NCI-H460 (cell line): ENCODE measurements around the gene PMFBP1. TPM values are rescaled to one million over a fixed set of nuclear protein-coding genes. Genes with fewer than 3 reads are reported as not detected.
A peak's percentile ranks its signal among the peaks of the same experiment; 100 is the strongest.
"Not testable (repeated sequence)": the region's sequence is repeated elsewhere in the genome, so short reads cannot be mapped to it uniquely, and the experiment has no call there.

Source experiments
- DNase-seq: peaks from one replicate; pipeline ENCODE4 v3.0.0-alpha.2; 2016; ENCODE audit warnings: low read depth; ENCODE audit errors: extremely low read depth
- total RNA-seq: library from RNA; depleted of rRNA; stranded (reverse); fragments of >200 nt; shearing (Covaris generic); gene quantifications from 2 replicates; pipeline ENCODE4 v1.2.3, GENCODE V29; 2014

The PMFBP1 gene
- total RNA-seq, 1 experiment from 2014 or later, result 1.4 TPM

DNA sequence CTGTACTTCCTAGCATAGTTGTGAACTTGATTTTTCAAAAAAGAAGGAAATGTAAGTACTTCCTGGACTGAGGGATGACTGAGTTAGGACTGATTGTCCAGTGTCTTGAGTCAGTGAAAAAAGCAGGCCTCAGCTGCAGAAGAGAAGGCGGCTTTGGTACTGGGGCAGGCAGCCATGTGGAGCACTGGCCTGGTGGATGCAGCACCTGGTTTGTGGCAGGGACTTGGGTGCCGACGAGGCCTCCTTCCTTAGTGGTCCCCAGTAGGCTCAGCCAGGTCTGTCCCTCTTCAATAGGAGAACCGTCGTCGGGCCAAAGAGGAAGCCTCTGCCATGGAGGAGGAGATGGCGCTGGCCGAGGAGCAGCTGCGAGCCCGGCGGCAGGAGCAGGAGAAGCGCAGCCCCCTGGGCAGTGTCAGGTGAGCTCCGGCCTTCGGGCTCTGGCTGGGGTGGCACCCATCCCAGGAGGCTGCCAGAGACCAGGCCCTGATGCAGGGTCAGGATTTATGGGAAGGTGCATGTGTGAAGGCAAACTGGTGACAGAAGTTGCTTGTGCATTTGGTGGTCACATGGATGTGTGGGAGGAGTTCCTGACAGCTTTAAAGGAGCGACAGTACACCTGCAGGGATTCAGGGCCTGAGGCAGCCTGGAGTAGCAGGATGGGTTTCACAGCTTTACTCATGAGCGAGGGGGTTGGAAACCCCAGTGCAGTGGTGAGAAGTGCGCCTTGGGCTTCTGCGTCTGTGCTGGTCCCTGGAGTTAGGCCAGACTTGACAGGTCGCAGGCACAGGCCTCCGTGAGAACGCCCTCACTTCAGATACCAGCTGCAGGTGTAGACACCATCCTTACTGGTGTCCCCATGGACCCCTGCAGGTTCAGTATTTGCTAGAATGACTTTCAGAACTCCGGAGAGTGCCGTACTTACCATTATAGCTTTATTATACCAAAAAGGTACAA is 61.0 kb downstream of the PMFBP1 start:
- no peak for DNase-seq

DNA sequence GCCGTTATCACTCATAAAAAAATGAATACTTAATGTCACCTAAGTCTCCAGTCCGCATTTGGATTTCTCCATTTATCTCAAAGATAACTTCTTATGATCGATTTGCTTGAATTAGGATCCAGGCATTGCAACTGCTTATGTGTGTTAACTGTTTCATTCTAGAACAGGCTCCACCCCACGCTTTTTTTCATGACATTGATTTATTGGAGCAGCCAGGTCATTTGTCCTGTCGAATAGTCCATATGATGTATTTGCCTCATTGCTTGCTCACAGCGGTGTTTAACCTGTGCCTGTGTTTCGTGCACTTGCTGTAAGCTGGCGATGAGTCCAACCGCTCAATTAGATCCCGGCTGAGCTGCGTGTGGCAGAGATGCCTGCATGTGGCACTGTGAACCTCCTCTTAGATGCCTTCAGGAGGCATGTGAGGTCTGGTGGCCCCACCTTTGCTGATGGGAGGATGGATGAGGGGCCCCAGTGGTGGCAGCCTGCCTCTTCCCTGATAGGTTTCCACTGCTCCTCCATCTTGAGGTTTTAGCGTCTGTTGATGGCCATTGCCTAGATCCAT is 61.9 kb downstream of the PMFBP1 start:
- no peak for DNase-seq

DNA sequence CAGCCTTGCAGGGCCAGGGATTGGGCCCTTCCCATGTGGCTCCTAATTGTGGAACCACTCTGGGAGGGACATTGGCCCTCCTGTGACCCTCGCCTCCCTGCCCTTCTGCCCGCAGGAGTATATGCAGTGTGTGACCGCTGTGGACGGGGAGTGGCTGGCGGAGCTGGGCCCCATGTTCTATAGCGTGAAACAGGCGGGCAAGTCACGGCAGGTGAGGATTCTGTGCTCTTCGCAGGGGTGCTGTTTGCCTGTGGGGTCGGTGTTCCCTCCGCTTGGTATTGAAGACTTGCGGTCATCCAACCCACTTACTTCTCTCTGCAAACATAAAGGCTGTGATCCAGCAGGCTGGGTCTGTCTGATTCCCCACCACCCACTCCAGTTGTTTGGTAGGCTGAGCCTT is 62.7 kb downstream of the PMFBP1 start:
- DNase-seq, result no peak

DNA sequence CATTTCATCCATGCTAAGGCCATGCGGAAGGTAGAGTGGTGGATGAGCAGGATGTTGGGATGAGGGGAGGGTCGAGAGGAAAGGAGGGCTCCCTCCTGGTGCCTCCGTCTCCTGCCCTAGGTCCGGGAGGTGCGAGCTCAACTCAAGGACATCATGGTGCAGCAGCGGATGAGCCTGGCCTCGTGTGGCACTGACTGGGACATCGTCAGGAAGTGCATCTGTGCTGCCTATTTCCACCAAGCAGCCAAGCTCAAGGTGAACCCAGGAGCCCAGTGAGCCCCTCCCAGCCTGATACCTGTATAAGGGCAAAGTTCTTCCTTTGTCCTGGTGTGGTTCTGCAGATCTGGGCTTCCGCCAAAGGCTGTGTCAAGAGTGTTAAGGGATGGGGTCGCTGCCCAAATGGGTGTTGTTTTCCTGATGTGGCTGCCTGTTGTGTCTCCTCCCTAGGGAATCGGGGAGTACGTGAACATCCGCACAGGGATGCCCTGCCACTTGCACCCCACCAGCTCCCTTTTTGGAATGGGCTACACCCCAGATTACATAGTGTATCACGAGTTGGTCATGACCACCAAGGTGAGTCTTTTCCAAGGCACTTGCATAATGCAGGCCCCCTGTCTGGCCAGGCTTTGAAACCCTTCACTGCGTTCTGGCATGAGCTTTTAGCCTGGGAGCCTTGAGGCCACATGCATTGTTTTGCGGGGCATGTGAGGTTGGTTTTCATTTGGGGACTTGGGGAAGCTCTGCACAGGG is 63.4 kb downstream of the PMFBP1 start:
- no peak for DNase-seq

DNA sequence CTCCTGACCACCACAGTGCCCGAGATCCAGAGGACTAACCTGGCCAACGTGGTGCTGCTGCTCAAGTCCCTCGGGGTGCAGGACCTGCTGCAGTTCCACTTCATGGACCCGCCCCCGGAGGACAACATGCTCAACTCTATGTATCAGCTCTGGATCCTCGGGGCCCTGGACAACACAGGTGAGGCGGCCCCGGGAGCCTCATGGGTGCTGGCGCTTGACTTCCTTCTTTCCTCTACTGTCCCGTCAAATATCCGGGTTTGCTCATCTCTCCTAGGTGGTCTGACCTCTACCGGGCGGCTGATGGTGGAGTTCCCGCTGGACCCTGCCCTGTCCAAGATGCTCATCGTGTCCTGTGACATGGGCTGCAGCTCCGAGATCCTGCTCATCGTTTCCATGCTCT is 64.6 kb downstream of the PMFBP1 start:
- DNase-seq, result no peak

DNA sequence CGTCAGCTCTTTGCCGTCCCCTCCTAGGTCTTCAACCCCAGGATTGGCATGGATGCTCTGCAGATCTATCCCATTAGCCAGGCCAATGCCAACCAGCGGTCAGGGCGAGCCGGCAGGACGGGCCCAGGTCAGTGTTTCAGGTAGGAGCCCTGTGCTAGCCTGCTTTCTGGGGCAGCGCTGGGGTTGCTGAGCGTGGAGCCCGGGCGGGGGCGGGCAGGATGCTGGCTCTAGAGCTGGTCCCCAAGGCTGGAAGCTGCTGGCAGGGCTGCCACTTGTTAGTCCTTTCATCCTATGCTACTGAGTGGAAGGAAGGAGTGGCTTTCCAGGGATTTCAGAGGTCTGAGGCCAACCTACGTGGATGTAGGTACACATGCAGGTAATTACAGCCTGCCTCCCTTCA is 66.0 kb downstream of the PMFBP1 start:
- DNase-seq, result no peak

DNA sequence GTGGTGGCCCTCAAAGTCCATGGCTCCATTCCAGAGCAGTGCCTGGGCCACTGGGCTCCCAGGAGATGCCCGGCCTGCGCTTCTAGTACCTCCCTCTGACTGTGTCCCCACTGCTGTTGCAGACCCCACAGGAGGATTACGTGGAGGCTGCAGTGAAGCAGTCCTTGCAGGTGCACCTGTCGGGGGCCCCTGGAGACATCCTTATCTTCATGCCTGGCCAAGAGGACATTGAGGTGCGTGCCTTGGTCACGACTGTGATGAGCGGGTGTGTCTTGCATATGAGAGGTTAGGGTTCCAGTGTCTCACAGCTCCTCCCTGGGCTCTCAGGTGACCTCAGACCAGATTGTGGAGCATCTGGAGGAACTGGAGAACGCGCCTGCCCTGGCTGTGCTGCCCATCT is 67.0 kb downstream of the PMFBP1 start:
- no peak for DNase-seq

DNA sequence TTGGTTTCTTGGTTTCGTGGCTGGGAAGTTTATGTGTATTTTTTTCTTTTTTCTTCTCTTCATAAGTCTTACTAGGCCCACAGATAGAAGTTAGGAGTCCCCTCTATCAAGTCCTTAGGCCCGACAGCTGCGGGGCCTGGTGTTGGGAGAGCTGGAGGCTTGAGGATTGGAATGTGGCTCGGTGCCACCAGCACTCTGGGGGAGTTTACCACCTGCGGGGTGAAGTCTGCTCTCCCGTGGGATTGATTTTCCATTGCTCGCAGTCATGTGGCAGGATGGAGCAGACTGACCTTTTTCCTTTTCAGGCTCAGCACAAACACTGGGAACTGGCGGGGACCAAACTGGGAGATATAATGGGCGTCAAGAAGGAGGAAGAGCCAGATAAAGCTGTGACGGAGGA is 70.8 kb downstream of the PMFBP1 start:
- no peak for DNase-seq

DNA sequence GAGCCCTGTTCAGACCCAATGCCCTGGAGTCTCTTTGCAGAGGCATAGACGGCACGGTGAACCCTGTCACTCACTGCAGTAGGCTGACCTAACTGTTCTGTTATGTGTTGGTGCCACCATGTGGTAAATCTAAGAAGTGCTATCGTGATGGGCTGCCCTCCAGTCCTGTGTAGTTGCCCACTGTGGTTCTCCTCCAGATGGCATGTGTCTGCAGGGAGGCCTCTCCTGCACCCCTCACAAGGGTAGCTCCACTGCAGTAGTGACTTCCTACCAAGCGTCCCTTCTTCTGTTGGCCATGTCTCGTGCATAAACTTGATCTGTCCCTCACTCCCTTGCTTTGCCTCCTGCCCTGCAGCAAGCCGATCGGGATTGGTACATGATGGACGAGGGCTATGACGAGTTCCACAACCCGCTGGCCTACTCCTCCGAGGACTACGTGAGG is 72.6 kb downstream of the PMFBP1 start:
- peak; percentile 49 for DNase-seq

DNA sequence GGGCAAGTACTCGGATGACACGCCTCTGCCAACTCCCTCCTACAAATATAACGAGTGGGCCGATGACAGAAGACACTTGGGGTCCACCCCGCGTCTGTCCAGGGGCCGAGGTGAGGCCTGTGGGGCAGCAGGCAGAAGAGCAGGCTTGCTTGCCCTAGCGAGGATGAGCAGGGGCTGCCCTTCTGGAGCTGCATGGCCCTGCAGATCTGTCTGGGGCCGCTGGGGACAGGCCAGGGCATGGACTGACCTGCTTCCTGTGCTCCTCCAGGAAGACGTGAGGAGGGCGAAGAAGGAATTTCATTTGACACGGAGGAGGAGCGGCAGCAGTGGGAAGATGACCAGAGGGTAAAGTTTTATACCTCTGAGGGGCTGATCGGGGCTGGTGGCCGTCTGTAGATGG is 73.0 kb downstream of the PMFBP1 start:
- no peak for DNase-seq

DNA sequence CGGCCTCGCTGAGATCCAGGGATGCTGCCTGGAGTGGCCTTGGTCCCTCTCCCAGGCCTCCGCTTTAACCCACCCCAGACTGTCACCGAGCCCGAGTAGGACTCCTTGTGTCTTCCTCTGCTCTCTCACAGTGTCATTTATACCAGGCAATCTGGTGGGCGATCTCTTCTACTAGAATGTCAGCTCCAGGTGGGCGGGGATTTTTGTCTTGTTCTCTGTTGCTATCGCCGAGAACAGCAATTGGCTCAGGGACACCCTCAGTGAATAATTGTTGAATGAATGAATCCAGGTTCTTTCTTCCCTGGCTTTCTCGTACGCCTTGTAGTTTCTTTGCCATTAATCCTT is 77.7 kb downstream of the PMFBP1 start:
- DNase-seq, result no peak

DNA sequence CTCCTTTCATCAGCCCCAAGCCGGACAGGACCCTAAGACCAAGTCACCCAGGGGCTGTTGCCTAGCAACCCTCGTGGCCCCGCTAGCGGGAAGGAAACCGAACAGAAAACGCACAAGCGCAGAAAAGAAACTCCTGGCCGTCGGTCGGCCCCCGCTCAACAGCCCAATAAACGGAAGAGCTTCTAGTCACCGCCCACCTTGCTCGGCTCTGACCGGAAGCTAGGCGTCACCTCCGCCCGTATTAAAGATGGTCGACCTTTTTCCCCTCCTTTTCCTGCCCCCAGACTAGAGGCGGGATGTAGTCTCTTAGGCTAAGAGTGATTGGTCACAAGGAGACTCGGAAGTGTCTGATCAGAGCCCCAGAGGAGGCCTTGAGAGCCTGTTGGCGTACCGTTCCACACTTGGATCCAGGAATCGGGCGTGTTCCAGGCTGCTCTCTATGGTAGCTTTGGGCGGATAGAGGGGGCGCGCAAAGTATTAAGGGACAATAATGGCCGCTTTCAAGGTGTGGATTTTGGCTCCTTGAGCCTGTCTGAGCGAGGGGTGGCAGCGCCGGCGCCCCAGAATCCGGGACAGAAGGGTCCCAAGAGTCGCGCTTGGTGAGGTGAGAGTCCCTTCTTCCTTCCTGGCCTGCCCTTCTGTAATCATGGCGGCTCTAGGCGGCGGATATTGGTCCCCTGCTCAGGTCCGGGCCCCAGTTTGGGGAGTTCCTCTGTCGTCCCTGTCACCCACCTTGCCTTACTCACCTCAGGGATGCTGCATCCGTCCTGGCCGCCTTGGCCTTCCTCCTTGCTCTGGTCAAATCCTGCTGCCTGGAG is 78.3 kb downstream of the PMFBP1 start, which contains the start of the genes DHX38 and TXNL4B:
DHX38 (plus strand) TSS at position 400 of the 818 bp plus-strand sequence. CDS start 2,311 bp downstream, outside the sequence.
TXNL4B (minus strand) TSS at position 173 of the 818 bp plus-strand sequence. CDS start 2,871 bp downstream, outside the sequence.
- peak; percentile 96 for DNase-seq

DNA sequence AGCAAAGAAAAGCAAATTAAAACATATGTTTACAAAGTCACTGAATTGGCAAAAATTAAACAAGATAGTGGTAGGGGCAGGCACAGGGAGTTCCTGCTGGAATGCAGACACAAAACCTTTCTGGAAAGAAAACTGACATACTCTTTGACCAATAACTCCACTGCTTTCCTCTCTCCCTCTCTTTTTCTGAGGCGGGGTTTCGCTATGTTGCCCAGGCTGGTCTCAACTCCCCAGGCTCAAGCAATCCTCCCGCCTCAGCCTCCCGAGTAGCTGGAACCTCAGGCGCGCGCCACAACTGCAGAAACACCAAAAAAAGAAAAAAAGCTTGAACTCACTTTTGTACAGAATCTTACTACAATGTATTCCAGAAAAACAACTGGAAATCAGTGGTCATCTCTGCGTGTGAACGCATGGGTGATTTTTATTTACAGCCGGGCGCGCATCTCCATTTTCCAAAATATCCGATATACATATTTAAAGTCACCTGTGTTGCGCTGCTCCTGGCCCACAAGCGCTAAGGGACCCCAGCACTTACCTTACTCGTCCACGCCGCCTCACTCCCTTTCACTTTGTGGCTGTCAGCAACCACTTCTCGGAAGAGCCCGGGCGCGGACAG is 79.0 kb downstream of the PMFBP1 start:
- DNase-seq, result peak; percentile 17

DNA sequence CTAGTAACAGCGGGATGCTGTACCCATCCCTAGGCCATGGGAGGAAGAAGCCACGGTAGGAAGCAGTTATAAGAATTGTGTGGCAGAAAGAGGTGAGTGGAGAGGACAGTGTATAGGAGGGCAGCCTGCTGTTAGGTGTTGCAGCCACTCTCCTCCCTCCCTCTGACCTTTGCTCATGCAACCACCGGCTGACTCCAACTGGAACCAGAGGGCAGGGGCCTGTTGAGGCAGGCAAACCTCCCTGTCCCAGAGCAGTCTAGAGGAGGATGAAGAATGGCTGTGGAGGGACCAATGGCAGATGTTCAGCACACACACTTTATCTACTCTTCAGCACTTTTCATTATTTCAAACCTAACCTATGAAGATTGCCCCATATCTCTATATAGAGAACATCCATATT is 80.7 kb downstream of the PMFBP1 start:
- DNase-seq, result no peak

DNA sequence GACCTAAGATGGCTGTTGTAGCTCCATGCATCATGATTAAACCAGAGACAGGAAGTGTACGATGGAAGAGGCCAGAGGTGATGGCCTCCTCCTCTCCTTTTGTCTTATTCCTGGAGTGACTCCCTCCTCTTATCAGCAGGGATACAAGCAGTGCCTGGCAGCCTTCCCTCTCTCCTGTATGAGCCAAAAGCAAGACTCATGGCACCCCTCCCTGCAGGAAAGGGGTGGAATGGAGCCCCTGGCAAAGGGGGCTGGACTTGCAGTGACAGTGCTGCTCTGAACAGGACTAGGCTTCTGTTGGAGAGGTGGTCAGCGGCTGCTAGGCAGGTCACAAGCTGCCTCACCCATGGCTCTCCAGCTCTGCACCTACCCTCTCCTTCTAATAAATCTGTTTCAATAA is 87.0 kb downstream of the PMFBP1 start:
- no peak for DNase-seq

DNA sequence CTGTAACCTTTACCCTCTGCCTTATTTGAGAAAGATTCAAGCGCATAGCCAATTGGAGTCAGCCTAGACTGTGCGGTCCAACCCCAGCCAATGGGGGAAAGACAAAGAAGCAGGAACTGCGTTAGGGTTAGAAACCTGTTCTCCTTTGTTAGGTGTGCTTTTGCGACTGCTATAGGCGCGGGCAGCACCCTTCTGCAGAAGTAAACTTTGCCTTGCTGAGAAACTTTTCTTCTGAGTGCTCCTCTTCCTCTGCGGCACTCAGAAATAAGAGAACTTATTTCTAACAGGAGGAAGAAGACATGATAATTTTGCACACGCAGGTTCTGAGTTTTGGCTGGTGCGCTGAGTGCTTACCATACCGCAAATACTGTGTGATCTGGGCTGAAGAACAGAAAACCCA is 87.5 kb downstream of the PMFBP1 start:
- DNase-seq, result no peak

DNA sequence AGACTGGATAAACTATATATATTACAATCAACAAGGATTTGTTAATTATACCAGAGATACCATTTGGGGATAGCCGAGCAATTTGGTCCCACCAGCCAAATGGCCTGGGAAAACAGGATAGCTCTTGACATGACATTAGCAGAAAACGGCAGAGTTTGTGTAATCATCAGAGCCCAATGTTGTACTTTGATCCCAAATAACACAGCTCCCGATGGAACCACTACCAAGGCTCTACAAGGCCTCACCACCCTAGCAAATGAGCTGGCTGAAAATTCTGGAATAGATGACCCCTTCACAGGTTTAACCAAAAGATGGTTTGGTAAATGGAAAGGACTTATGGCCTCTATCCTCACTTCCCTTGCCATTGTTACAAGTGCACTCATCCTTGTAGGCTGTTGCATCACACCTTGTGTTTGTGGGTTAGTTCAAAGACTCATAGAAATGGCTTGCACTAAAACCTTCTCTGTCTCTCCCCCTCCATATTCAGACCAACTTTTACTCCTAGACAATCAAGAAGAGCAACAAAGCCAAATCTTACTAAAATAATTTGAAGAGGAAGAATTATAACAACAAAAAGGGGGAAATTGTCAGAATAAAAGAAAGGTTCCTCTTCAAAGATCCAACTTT is 88.1 kb downstream of the PMFBP1 start:
- DNase-seq, result no peak

DNA sequence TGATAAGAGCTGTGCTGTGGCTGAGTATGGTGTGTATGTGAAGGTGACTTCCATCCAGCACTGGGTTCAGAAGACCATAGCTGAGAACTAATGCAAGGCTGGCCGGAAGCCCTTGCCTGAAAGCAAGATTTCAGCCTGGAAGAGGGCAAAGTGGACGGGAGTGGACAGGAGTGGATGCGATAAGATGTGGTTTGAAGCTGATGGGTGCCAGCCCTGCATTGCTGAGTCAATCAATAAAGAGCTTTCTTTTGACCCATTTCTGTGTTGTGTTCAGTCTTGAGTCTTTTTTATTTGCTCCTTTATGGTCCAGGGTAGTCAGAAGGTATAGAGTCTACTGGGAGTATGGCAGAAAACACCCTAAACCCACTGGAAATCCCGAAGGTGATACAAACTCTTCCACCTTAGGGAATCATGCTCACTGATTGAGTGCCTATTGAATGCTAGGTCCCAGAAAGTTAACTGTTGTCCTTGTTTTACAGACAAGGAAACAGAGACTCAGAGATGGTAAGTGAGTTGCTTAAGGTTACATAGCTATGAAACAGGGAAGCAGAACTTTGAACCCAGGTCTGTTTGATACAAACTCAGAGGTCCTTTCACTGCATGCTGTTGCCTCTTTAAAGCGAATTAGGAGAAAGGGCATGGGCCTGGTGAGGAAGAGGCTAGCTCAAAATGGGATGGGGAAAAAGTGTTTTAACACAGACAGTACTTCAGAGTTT is 94.8 kb downstream of the PMFBP1 start:
- not testable (repeated sequence) for DNase-seq

DNA sequence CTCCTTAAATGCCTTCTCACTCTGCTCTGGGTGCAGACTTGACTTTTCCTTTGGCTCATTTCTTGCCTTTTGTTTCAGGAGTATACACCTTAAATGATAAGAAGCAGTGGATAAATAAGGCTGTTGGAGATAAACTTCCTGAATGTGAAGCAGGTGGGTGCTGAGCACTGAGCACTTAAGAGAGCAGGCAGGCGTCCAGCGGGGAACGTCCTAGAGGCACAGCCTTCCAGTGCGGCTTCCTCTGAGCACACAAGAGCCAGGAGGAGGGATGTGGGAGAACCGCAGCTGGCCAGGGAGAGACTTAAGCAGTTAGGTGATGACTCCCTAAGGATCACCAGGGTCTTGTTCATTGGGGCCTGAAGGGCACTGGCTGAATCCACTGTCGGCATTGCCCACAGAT is 96.9 kb downstream of the PMFBP1 start:
- DNase-seq, result not testable (repeated sequence)
